ENCODE measurements around the gene ZBTB18.

ZBTB18 gene

GRCh38 chr1:244006961-244007360, 44.1 kb upstream of the ZBTB18 start:
- no peak for DNase-seq (ENCODE audit: low read depth in 1 of 2, low spot score in 1 of 2)
- H3K4me3 ChIP-seq (replicated peaks; ENCODE audit: insufficient read depth, low read length) = no peak overlapping the region
- no peak overlapping the region for H3K27ac ChIP-seq (replicated peaks)
- no peaks in the 10 kb centered on the region for H3K27me3 ChIP-seq (ENCODE audit: insufficient read depth, poor library complexity, severe bottlenecking)
- TF ChIP-seq CTCF (IDR thresholded peaks at IDR 0.05; ENCODE audit: insufficient read depth, low read length) (no peak), GABPA (IDR thresholded peaks at IDR 0.05; ENCODE audit: low read depth) (no peak), SPI1 (IDR thresholded peaks at IDR 0.05; ENCODE audit: borderline replicate concordance, low read depth) (no peak), POLR2AphosphoS5 (IDR thresholded peaks at IDR 0.05; ENCODE audit: low read depth) (no peak), REST (IDR thresholded peaks at IDR 0.05; ENCODE audit: insufficient replicate concordance, low read depth) (no peak)

DNA sequence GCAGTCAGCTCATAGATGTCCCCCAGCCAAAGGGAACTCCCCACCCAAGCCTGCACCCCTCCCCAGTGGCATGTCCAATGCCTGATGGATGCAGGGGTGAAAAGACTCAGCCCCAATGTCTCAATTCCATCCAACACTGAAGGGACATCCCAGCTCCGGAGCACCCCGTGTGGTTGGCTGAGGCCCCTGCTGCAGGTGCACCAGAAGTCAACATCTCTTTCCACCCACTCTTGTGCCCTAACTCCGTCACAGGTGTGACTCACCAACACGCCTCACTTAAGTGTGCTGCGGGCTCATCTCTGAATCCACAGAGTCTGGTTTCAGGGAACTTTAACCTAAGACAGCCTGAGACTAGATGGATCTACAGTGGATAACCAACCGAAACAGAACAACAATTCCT, 40.9 kb upstream of the ZBTB18 start:
- Histone ChIP-seq H3K27ac (replicated peaks) (no peak overlapping the region), H3K4me3 (replicated peaks; ENCODE audit: insufficient read depth, low read length) (no peak overlapping the region), H3K27me3 (ENCODE audit: insufficient read depth, poor library complexity, severe bottlenecking) (no peaks in the 10 kb centered on the region)
- no peak for DNase-seq (ENCODE audit: low read depth in 1 of 2, low spot score in 1 of 2)
- TF ChIP-seq GABPA (IDR thresholded peaks at IDR 0.05; ENCODE audit: low read depth) = no peak
- TF ChIP-seq CTCF (IDR thresholded peaks at IDR 0.05; ENCODE audit: insufficient read depth, low read length) = no peak
- no peak for TF ChIP-seq SPI1 (IDR thresholded peaks at IDR 0.05; ENCODE audit: borderline replicate concordance, low read depth)
- TF ChIP-seq REST (IDR thresholded peaks at IDR 0.05; ENCODE audit: insufficient replicate concordance, low read depth) = no peak
- no peak for TF ChIP-seq POLR2AphosphoS5 (IDR thresholded peaks at IDR 0.05; ENCODE audit: low read depth)

DNA sequence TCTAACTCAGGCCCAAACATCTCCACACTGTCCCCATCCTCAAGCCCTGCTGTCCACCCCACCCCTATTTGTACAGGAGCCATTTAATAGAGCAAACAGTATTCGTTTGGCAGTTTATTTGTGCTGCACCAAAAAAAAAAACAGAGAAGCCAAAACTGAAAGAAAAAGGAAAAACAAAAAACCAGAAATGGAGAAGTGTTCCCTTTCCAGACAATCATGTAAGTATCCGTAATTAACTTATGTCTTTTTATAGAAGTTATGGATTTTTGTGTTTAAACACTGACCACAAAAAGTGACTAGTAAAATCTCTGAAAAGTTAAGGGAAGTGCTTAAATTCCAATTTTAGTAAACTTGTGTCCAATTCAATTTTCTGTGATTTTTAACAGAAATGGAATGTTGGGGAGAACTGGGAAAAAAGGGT, 40.4 kb upstream of the ZBTB18 start:
- Histone ChIP-seq H3K4me3 (replicated peaks; ENCODE audit: insufficient read depth, low read length) (no peak overlapping the region), H3K27me3 (ENCODE audit: insufficient read depth, poor library complexity, severe bottlenecking) (no peaks in the 10 kb centered on the region), H3K27ac (replicated peaks) (no peak overlapping the region)
- no peak for DNase-seq (ENCODE audit: low read depth in 1 of 2, low spot score in 1 of 2)
- TF ChIP-seq POLR2AphosphoS5 (IDR thresholded peaks at IDR 0.05; ENCODE audit: low read depth) = no peak
- no peak for TF ChIP-seq SPI1 (IDR thresholded peaks at IDR 0.05; ENCODE audit: borderline replicate concordance, low read depth)
- TF ChIP-seq REST (IDR thresholded peaks at IDR 0.05; ENCODE audit: insufficient replicate concordance, low read depth) = no peak
- TF ChIP-seq CTCF (IDR thresholded peaks at IDR 0.05; ENCODE audit: insufficient read depth, low read length) = no peak
- no peak for TF ChIP-seq GABPA (IDR thresholded peaks at IDR 0.05; ENCODE audit: low read depth)
